HepG2 (cell line): ENCODE measurements around the gene SDR39U1. TPM values are rescaled to one million over a fixed set of nuclear protein-coding genes. Genes with fewer than 3 reads are reported as not detected.

Experiments
- BORCS8-MEF2B ChIP-seq: sonication (generic); formaldehyde crosslinking; IDR thresholded peaks from 2 replicates; pipeline ENCODE4 v1.8.0; 2022; ENCODE audit warnings: mild to moderate bottlenecking, missing genetic modification reagents
- EP300 ChIP-seq, 3 experiments: sonication (generic) in 1 of 3; formaldehyde crosslinking in 1 of 3; IDR thresholded peaks; 2 replicates each; pipeline versions ENCODE4 v1.5.1 to v1.6.1; 2011 to 2020; ENCODE audit warnings: low read depth in 2 of 3, low read length in 2 of 3, borderline replicate concordance in 1 of 3, improper control_type of control experiment in 1 of 3, mild to moderate bottlenecking in 1 of 3, missing genetic modification reagents in 1 of 3, moderate library complexity in 1 of 3
- KDM2A ChIP-seq: sonication (generic); formaldehyde crosslinking; IDR thresholded peaks from 2 replicates; pipeline ENCODE4 v1.4.0; 2020; ENCODE audit warnings: low read depth, missing genetic modification reagents, borderline replicate concordance
- KLF15 ChIP-seq: sonication (generic); formaldehyde crosslinking; IDR thresholded peaks from 2 replicates; pipeline ENCODE4 v1.8.1; 2023; ENCODE audit warnings: borderline replicate concordance, mild to moderate bottlenecking, inconsistent platforms, missing genetic modification reagents, mixed read lengths
- KMT2A ChIP-seq: sonication (generic); formaldehyde crosslinking; IDR thresholded peaks from 2 replicates; pipeline ENCODE4 v1.4.0; 2020; ENCODE audit warnings: missing genetic modification reagents
- NR3C1 ChIP-seq: sonication (generic); formaldehyde crosslinking; IDR thresholded peaks from 2 replicates; pipeline ENCODE4 v1.4.0; 2020; ENCODE audit warnings: missing genetic modification reagents
- PHF20 ChIP-seq: sonication (generic); formaldehyde crosslinking; IDR thresholded peaks from 2 replicates; pipeline ENCODE4 v1.5.0; 2020; ENCODE audit warnings: mild to moderate bottlenecking, missing genetic modification reagents
- REXO4 ChIP-seq: sonication (generic); formaldehyde crosslinking; IDR thresholded peaks from 2 replicates; pipeline ENCODE4 v1.8.0; 2022; ENCODE audit warnings: missing genetic modification reagents, mild to moderate bottlenecking, borderline replicate concordance
- RNF219 ChIP-seq: sonication (generic); formaldehyde crosslinking; IDR thresholded peaks from 2 replicates; pipeline ENCODE4 v1.5.0; 2020; ENCODE audit warnings: mild to moderate bottlenecking, missing genetic modification reagents
- SAP130 ChIP-seq: IDR thresholded peaks from 2 replicates; pipeline ENCODE4 v1.6.1; 2016; ENCODE audit warnings: low read depth
- SOX13 ChIP-seq, 3 experiments: fragments of 450-650 bp in 1 of 3; sonication (generic) in 1 of 3; formaldehyde crosslinking in 1 of 3; IDR thresholded peaks in 2 of 3; conservative IDR thresholded peaks in 1 of 3; 2 replicates each; pipeline versions ENCODE4 v1.5.0 to v1.6.1; 2016 to 2020; ENCODE audit warnings: antibody characterized with exemption in 1 of 3, mild to moderate bottlenecking in 1 of 3, missing compliant biosample characterization in 1 of 3, missing genetic modification reagents in 1 of 3, moderate library complexity in 1 of 3
- SRF ChIP-seq: IDR thresholded peaks from 2 replicates; pipeline ENCODE4 v1.6.1; 2011; ENCODE audit warnings: mild to moderate bottlenecking, low read depth, low read length, moderate library complexity
- ZBTB40 ChIP-seq, 2 experiments: fragments of 450-650 bp in 1 of 2; sonication (generic) in 1 of 2; formaldehyde crosslinking in 1 of 2; IDR thresholded peaks; 2 replicates each; pipeline versions ENCODE4 v1.6.1 to v1.8.0; 2016 to 2022; ENCODE audit warnings: antibody characterized with exemption in 1 of 2, mild to moderate bottlenecking in 1 of 2, missing genetic modification reagents in 1 of 2
- ZNF337 ChIP-seq: sonication (generic); formaldehyde crosslinking; IDR thresholded peaks from 2 replicates; pipeline ENCODE4 v1.5.1; 2020; ENCODE audit warnings: missing genetic modification reagents, low read depth, mild to moderate bottlenecking, borderline replicate concordance
- ZNF576 ChIP-seq: sonication (generic); formaldehyde crosslinking; IDR thresholded peaks from 2 replicates; pipeline ENCODE4 v1.4.0; 2020; ENCODE audit warnings: mild to moderate bottlenecking, missing genetic modification reagents
- polyA plus RNA-seq, 8 experiments: library from polyadenylated mRNA; depleted of rRNA in 3 of 8; stranded (reverse) in 7 of 8; unstranded in 1 of 8; fragments of >200 nt; fragmentation: Illumina TruSeq in 4 of 8; extraction: Trizol in 4 of 8; gene quantifications; 2 replicates each; pipeline versions ENCODE4 v1.2.1 to v1.2.3, GENCODE V29; 2011 to 2016; ENCODE audit warnings: low read depth in 4 of 8, missing spikeins in 1 of 8, mixed read lengths in 1 of 8; ENCODE audit not compliant: insufficient read depth in 1 of 8
- total RNA-seq, 5 experiments: library from RNA; depleted of rRNA; stranded (reverse); fragments of >200 nt; fragmentation: Illumina TruSeq; extraction: Trizol; gene quantifications; 2 replicates each; pipeline ENCODE4 v1.2.3, GENCODE V29; 2016; ENCODE audit warnings: low read depth in 1 of 5

The SDR39U1 gene
- total and polyA plus RNA-seq, 2 of the 13 experiments (the other 11 are each of a cell fraction or from before 2014, with no cell fraction given): 34.4 to 129 TPM

GRCh38 chr14:24427537-24428508, 14.8 kb downstream of the SDR39U1 start (continued):
- TF ChIP-seq RNF219 (CRISPR knock-in tag) (no peak), ZBTB40 (IDR thresholded peaks at IDR 0.05) (no peak), ZBTB40 (CRISPR knock-in tag; IDR thresholded peaks at IDR 0.05) (no peak; the same call in 1 of the 2 replicates), NR3C1 (CRISPR knock-in tag) (no peak), PHF20 (no peak), SOX13 (IDR thresholded peaks at IDR 0.05) (0 out of 2 replicates have a peak, but pooled peaks have one; percentile 26), SOX13 (CRISPR knock-in tag; conservative IDR thresholded peaks at IDR 0.05 in 1 of 2, IDR thresholded peaks at IDR 0.05 in 1 of 2) (no peak), EP300 (IDR thresholded peaks at IDR 0.05; ENCODE audit: low read depth in 2 of 2, low read length in 2 of 2) (no peak), EP300 (CRISPR knock-in tag; IDR thresholded peaks at IDR 0.05; ENCODE audit: borderline replicate concordance) (no peak), BORCS8-MEF2B (CRISPR knock-in tag) (peak; percentile 80), SRF (no peak), ZNF337 (no peak), KMT2A (CRISPR knock-in tag) (no peak), SAP130 (CRISPR knock-in tag) (peak; percentile 25; the same call in 1 of the 2 replicates), REXO4 (CRISPR knock-in tag) (no peak), KDM2A (CRISPR knock-in tag) (peak; percentile 45; the same call in 1 of the 2 replicates), ZNF576 (CRISPR knock-in tag) (no peak), KLF15 (CRISPR knock-in tag) (no peak)
